Fibroblast of villous mesenchyme (primary cell): ENCODE measurements around the gene IZUMO1. TPM values are rescaled to one million over a fixed set of nuclear protein-coding genes. Genes with fewer than 3 reads are reported as not detected.

ENCODE experiments used
- DNase-seq: peaks from one replicate; pipeline ENCODE4 v3.0.0-alpha.2; 2010; ENCODE audit warnings: low read depth
- H3K4me3 ChIP-seq: 2 replicates; pipeline ENCODE4 v1.5.1; 2011; ENCODE audit warnings: low read depth, mild to moderate bottlenecking, low read length
- total RNA-seq: library from RNA; depleted of rRNA; stranded (reverse); fragments of >200 nt; gene quantifications from 2 replicates; pipeline ENCODE4 v1.2.3, GENCODE V29; 2012
- TF ChIP-seq, protein P1 (sequence below): IDR thresholded peaks from 2 replicates; pipeline ENCODE4 v1.5.1; 2012; ENCODE audit warnings: low read depth, mild to moderate bottlenecking, low read length; ENCODE audit not compliant: insufficient read depth

Gene IZUMO1
- total RNA-seq, 1 donor: under 0.01 TPM

GRCh38 chr19:48737360-48737998 is 9.2 kb downstream of the IZUMO1 start:
- H3K4me3 ChIP-seq: no peak overlapping the region
- TF ChIP-seq, protein P1, sequence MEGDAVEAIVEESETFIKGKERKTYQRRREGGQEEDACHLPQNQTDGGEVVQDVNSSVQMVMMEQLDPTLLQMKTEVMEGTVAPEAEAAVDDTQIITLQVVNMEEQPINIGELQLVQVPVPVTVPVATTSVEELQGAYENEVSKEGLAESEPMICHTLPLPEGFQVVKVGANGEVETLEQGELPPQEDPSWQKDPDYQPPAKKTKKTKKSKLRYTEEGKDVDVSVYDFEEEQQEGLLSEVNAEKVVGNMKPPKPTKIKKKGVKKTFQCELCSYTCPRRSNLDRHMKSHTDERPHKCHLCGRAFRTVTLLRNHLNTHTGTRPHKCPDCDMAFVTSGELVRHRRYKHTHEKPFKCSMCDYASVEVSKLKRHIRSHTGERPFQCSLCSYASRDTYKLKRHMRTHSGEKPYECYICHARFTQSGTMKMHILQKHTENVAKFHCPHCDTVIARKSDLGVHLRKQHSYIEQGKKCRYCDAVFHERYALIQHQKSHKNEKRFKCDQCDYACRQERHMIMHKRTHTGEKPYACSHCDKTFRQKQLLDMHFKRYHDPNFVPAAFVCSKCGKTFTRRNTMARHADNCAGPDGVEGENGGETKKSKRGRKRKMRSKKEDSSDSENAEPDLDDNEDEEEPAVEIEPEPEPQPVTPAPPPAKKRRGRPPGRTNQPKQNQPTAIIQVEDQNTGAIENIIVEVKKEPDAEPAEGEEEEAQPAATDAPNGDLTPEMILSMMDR: no peak
- no peak for DNase-seq

- H3K4me3 ChIP-seq: peak overlapping the region; percentile 55
- no peak for DNase-seq
- TF ChIP-seq, protein P1: peak; percentile 2
Observed at GRCh38 chr19:48735031-48735615, 11.6 kb downstream of the IZUMO1 start.

DNA sequence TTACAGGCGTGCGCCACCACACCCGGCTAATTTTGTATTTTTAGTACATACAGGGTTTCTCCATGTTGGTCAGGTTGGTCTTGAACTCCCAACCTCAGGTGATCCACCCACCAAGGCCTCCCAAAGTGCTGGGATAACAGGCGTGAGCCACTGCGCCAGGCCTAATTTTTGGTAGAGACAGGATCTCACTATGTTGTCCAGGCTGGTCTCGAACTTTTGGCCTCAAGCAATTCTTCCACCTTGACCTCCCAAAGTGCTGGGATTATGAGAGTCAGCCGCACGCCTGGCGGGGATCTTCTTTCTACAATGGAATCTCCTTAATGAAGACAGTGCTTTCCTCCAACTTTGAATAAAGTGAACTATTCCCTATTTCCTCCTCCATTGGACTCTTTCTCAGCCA is 12.1 kb downstream of the IZUMO1 start:
- no peak overlapping the region for H3K4me3 ChIP-seq
- TF ChIP-seq, protein P1: no peak
- no peak for DNase-seq

- DNase-seq: no peak
- TF ChIP-seq, protein P1: no peak
- no peak overlapping the region for H3K4me3 ChIP-seq
Observed at GRCh38 chr19:48731452-48731851, 15.3 kb downstream of the IZUMO1 start.

DNA sequence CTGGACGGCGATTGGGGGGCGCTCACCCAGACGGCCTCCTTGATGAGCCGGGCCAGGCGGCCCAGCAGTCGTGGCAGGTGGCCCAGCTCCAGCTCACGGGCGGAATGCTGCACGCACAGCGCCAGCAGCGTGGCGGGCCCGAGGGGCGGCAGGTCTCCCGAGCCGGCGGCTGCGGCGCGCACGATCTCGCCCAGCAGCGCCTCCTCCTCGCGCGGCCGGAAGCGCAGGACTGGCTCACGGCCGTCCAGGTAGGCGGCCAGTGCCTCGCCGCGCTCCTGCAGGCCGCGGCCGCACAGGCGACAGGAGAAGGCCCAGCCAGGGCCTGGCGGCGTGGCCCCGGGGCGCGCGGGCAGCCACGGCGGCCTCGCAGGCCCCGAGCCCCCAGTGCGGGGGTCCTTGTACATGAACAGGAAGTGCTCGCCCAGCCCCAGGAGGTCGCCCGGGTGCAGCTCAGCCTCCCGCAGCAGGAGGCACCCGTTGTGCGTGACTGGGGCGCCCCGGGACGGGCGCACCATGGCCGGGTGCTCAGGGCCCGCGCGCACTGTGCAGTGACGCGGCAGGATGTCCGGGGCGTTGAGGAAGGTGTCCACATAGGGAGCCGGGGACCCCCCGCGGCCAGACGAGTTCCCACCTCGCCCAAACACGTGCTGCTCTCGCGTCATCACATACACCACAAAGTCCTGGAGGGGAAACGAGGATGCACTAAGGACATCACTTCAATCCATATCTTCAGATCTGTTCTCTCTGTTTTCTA is 17.6 kb downstream of the IZUMO1 start:
- no peak overlapping the region for H3K4me3 ChIP-seq
- DNase-seq: no peak
- TF ChIP-seq, protein P1: no peak

- no peak for DNase-seq
- TF ChIP-seq, protein P1: no peak
Observed at GRCh38 chr19:48726556-48726955, 20.2 kb downstream of the IZUMO1 start.

More at GRCh38 chr19:48726556-48726955, 20.2 kb downstream of the IZUMO1 start:
- no peak overlapping the region for H3K4me3 ChIP-seq
